Gastrocnemius medialis (tissue), 4 donors: ENCODE results near the gene COBL.

ENCODE experiments used
- POLR2A ChIP-seq, 2 donors: fragments of 450-650 bp; IDR thresholded peaks; one replicate each; pipeline ENCODE4 v1.6.1; 2017; ENCODE audit warnings: antibody characterized with exemption in 2 of 2, mild to moderate bottlenecking in 2 of 2, moderate library complexity in 2 of 2
- TF ChIP-seq, protein P1 (sequence below), 5 experiments: fragments of 450-650 bp in 3 of 5; fragments of 200-600 bp in 2 of 5; sonication (generic) in 2 of 5; IDR thresholded peaks in 4 of 5; conservative IDR thresholded peaks in 1 of 5; 1 replicate in 4 of 5; 2 replicates in 1 of 5; pipeline ENCODE4 v1.5.1; 2016 to 2019; ENCODE audit warnings: antibody characterized with exemption in 5 of 5, mild to moderate bottlenecking in 3 of 5, moderate library complexity in 3 of 5

DNA sequence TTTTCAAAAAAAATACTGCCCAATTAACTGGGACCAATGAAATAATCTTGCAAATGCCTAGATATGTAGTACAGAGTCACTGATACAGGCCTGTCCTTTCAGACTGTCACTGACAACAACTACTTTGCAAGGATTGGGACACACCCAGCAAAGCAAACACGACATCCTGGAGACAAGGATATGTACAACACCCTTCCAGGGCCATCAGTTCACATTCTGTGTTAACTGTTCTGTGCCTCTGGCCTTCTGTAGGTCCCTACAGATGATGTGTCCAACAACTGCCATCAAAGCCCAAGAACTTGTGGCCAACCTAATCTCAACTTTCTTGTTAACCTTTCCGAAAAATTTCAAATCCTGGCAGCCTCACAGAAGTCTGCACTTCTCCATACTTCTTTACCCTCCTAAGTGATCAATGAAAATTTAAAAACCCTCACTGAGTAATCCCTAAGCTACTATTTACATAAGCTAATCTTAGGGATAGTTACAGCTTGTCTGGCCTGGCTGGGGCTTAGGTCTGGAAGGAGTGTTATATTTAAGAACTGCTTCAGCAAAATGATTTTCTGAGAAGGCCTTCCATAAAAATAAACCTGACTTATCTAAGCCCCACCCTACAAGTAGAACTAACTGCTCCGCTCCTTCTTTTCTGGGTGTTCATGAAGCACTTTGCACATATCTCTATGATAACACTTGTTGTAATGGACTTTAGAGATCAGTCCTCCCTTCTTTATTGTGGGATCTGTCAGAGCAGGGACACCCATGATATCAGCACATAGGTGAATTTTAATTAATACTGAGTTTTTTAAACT lies 21.0 kb downstream of the COBL start:
- TF ChIP-seq POLR2A (IDR thresholded peaks at IDR 0.05), result no peak
- TF ChIP-seq, protein P1, sequence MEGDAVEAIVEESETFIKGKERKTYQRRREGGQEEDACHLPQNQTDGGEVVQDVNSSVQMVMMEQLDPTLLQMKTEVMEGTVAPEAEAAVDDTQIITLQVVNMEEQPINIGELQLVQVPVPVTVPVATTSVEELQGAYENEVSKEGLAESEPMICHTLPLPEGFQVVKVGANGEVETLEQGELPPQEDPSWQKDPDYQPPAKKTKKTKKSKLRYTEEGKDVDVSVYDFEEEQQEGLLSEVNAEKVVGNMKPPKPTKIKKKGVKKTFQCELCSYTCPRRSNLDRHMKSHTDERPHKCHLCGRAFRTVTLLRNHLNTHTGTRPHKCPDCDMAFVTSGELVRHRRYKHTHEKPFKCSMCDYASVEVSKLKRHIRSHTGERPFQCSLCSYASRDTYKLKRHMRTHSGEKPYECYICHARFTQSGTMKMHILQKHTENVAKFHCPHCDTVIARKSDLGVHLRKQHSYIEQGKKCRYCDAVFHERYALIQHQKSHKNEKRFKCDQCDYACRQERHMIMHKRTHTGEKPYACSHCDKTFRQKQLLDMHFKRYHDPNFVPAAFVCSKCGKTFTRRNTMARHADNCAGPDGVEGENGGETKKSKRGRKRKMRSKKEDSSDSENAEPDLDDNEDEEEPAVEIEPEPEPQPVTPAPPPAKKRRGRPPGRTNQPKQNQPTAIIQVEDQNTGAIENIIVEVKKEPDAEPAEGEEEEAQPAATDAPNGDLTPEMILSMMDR (IDR thresholded peaks at IDR 0.05 in 4 of 5, conservative IDR thresholded peaks at IDR 0.05 in 1 of 5), result no peak
